Measurements from ENCODE around the gene PDZD7.

Gene PDZD7

DNA sequence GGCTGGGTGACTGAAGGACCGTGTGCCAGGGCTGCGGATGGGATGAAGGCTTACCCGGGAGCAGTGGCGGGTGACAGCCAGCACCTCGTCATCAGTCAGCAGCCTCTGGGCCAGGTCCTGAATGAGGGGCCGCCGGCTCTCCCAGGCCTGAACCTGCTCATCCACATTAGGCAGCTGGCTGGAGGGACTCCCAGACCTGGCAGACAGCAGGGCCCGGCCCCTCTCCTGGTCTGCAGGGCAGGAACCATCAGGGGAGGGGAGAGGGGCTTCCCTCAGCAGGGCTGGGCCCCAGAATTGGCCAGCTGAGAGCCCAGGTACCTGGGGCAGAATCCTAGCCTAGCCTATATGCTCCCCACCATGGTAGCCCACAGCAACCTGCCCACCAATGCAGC is 15.4 kb downstream of the PDZD7 start:
- no peak overlapping the region for H3K9ac ChIP-seq (ENCODE audit: low read length)

DNA sequence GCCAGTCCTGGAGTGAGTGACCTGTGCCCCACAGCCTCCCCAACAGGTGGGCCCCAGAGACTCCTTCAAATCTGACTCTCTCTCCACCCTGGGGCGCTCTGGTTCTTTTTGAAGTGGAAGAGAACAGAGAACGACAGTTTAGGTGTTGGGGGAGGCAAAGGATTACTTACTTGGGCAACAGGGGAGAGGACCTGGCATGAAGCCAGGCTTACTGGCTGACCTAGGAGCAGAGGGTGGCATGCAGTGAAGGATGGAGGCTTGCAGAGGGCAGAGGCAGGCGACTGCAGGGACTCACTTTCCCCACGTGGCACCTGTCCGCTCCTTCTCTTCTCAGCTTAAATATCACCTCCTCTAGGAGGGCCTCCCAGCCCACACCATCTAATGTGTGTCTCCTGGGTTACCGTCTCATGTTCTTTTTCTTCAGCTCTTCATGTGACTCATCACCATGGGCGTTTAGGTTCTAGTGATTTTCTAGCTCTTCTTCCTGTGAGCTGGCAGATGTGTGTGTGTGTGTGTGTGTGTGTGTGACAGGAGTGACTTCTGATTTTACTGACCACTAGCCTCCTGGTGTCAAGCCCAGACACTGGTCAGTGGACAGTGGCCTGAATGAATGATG is 15.9 kb downstream of the PDZD7 start:
- Histone ChIP-seq H3K27me3 (ENCODE audit: control insufficient read depth, insufficient read depth, low read length) (peaks cover 45% of the 10 kb centered on the region), H3K36me3 (ENCODE audit: control insufficient read depth, insufficient read depth, low read length) (no peaks in the 10 kb centered on the region), H3K27ac (ENCODE audit: low read depth, low read length) (no peak overlapping the region), H3K9ac (ENCODE audit: low read length) (no peak overlapping the region), H3K4me1 (ENCODE audit: control insufficient read depth, insufficient read depth, low read length) (peaks cover 24% of the 10 kb centered on the region), H3K9me3 (ENCODE audit: control insufficient read depth, insufficient read depth, low read depth, low read length) (no peaks in the 10 kb centered on the region), H3K4me3 (ENCODE audit: low read depth, low read length) (no peak overlapping the region)

More for the DNA sequence above, 15.4 kb downstream of the PDZD7 start:
- no peak overlapping the region for H3K4me3 ChIP-seq (ENCODE audit: low read depth, low read length)
- H3K9me3 ChIP-seq (ENCODE audit: control insufficient read depth, insufficient read depth, low read depth, low read length), result no peaks in the 10 kb centered on the region
- peaks cover 45% of the 10 kb centered on the region for H3K27me3 ChIP-seq (ENCODE audit: control insufficient read depth, insufficient read depth, low read length)
- no peak overlapping the region for H3K27ac ChIP-seq (ENCODE audit: low read depth, low read length)
- H3K4me1 ChIP-seq (ENCODE audit: control insufficient read depth, insufficient read depth, low read length), result peaks cover 24% of the 10 kb centered on the region
- no peaks in the 10 kb centered on the region for H3K36me3 ChIP-seq (ENCODE audit: control insufficient read depth, insufficient read depth, low read length)

DNA sequence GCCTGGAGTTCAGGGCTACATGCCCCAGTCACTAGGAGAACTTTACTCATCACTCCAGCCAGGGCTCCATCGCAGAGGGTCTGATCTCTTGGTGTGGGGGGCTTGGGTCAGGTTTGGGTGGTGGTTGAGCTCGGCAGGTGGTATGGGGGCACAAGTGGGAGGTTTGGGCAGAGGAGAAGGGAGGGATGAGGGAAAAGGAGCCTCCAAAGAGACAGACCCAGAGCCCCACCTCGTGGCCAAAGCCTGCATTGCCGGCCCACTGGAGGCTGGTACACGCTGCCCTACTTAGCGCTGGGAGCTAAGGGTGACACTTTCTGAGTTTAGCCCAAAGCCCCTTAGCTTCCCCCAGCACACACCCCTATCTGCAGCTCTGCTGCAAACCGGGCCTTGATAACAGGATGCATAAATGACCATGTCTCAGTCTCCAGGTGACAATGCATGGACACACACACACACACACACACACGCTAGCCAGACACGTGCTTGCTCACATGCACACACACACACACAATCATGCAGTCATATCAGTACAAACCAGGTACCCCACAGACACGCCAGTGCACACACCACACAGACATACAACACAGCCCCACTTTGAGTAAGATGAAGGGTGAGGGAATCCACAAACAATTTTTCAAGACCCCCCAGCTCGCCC is 16.6 kb downstream of the PDZD7 start:
- no peaks in the 10 kb centered on the region for H3K9me3 ChIP-seq (ENCODE audit: control insufficient read depth, insufficient read depth, low read depth, low read length)
- no peaks in the 10 kb centered on the region for H3K36me3 ChIP-seq (ENCODE audit: control insufficient read depth, insufficient read depth, low read length)
- H3K27ac ChIP-seq (ENCODE audit: low read depth, low read length), result no peak overlapping the region
- peaks cover 45% of the 10 kb centered on the region for H3K27me3 ChIP-seq (ENCODE audit: control insufficient read depth, insufficient read depth, low read length)
- H3K4me1 ChIP-seq (ENCODE audit: control insufficient read depth, insufficient read depth, low read length), result peaks cover 24% of the 10 kb centered on the region
- no peak overlapping the region for H3K9ac ChIP-seq (ENCODE audit: low read length)
- H3K4me3 ChIP-seq (ENCODE audit: low read depth, low read length), result no peak overlapping the region

- no peak overlapping the region for H3K27ac ChIP-seq (ENCODE audit: low read depth, low read length)
- no peaks in the 10 kb centered on the region for H3K9me3 ChIP-seq (ENCODE audit: control insufficient read depth, insufficient read depth, low read depth, low read length)
- no peak overlapping the region for H3K4me3 ChIP-seq (ENCODE audit: low read depth, low read length)
- peaks cover 35% of the 10 kb centered on the region for H3K27me3 ChIP-seq (ENCODE audit: control insufficient read depth, insufficient read depth, low read length)
- H3K36me3 ChIP-seq (ENCODE audit: control insufficient read depth, insufficient read depth, low read length), result no peaks in the 10 kb centered on the region
- H3K4me1 ChIP-seq (ENCODE audit: control insufficient read depth, insufficient read depth, low read length), result peaks cover 22% of the 10 kb centered on the region
- H3K9ac ChIP-seq (ENCODE audit: low read length), result no peak overlapping the region
Measured at GRCh38 chr10:101013365-101013825, 17.5 kb downstream of the PDZD7 start.

- H3K9me3 ChIP-seq (ENCODE audit: control insufficient read depth, insufficient read depth, low read depth, low read length), result no peaks in the 10 kb centered on the region
- H3K4me3 ChIP-seq (ENCODE audit: low read depth, low read length), result no peak overlapping the region
- H3K27me3 ChIP-seq (ENCODE audit: control insufficient read depth, insufficient read depth, low read length), result peaks cover 29% of the 10 kb centered on the region
- H3K27ac ChIP-seq (ENCODE audit: low read depth, low read length), result no peak overlapping the region
- no peaks in the 10 kb centered on the region for H3K36me3 ChIP-seq (ENCODE audit: control insufficient read depth, insufficient read depth, low read length)
- H3K4me1 ChIP-seq (ENCODE audit: control insufficient read depth, insufficient read depth, low read length), result peaks cover 25% of the 10 kb centered on the region
- H3K9ac ChIP-seq (ENCODE audit: low read length), result no peak overlapping the region
Measured at GRCh38 chr10:101012525-101013364, 18.2 kb downstream of the PDZD7 start.

DNA sequence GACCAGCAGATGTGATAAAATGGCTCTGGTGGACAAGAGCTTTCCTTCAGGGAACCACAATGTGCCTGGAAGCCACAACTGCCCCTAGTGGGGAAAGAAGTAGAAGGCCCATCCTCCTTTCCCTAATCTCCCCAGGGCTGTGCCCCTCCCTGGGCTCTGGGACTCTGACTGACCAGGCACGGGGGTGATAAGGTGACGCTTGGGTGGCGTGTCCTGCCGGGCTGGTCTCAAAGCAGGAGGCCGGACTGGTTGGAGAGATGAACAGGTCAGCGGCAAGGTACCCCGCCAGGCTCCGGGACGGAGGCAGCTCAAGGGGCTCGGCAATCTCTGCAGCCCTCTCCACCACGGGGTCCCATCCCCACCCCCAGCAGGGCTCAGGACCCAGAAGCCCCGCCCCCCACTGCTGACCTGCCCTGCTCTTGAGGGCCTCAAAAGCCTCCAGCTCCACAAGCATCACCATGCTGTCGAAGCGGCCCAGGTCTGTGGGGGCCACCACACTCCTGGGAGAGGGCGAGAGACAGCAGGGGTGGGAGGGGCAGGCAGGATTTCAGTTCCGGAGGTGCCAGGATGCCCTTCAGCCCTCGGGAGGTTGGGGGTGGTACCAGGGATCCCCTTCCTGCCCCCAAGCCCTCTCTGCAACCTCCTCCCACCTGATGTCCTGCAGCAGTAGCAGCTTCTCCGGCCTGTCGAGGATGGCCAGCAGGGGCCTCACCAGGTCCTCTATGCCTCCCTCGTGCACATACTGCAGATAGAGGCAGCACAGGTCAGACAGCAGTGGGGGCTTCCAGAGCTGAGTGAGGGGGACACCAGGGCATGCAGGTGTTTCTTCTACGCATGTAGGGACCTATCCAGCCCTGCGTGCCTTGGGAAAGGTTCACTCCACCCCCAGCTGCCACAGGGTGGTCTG is 19.2 kb downstream of the PDZD7 start:
- peaks cover 25% of the 10 kb centered on the region for H3K4me1 ChIP-seq (ENCODE audit: control insufficient read depth, insufficient read depth, low read length)
- peaks cover 19% of the 10 kb centered on the region for H3K27me3 ChIP-seq (ENCODE audit: control insufficient read depth, insufficient read depth, low read length)
- no peak overlapping the region for H3K9ac ChIP-seq (ENCODE audit: low read length)
- H3K4me3 ChIP-seq (ENCODE audit: low read depth, low read length), result no peak overlapping the region
- H3K27ac ChIP-seq (ENCODE audit: low read depth, low read length), result no peak overlapping the region
- H3K36me3 ChIP-seq (ENCODE audit: control insufficient read depth, insufficient read depth, low read length), result peaks cover 8% of the 10 kb centered on the region
- H3K9me3 ChIP-seq (ENCODE audit: control insufficient read depth, insufficient read depth, low read depth, low read length), result no peaks in the 10 kb centered on the region

DNA sequence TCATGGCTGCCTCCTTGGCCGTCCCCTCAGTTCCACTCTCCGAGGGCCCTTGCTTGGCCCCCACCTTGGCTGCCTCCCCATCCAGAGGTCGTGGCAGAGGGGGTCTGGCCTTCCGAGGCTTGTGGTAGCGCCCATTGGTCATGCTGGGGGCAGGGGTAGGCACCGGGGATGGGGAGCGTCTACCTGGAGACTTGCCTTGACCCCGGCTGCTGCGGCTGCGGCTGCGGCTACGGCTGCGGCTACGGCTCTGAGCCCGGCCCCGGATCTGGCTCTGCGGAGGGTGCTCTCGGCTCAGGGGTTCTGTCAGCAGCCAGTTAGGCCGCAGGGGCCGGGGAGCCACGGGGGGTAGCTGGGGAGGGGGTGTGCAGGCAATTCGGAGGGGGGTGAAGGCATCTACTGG is 20.6 kb downstream of the PDZD7 start:
- H3K4me1 ChIP-seq (ENCODE audit: control insufficient read depth, insufficient read depth, low read length), result peaks cover 22% of the 10 kb centered on the region
- H3K27me3 ChIP-seq (ENCODE audit: control insufficient read depth, insufficient read depth, low read length), result peaks cover 8% of the 10 kb centered on the region; the same call in 1 of the 2 replicates
- peaks cover 20% of the 10 kb centered on the region for H3K36me3 ChIP-seq (ENCODE audit: control insufficient read depth, insufficient read depth, low read length)
- H3K9me3 ChIP-seq (ENCODE audit: control insufficient read depth, insufficient read depth, low read depth, low read length), result no peaks in the 10 kb centered on the region
- no peak overlapping the region for H3K9ac ChIP-seq (ENCODE audit: low read length)
- H3K4me3 ChIP-seq (ENCODE audit: low read depth, low read length), result no peak overlapping the region
- no peak overlapping the region for H3K27ac ChIP-seq (ENCODE audit: low read depth, low read length)

- peaks cover 22% of the 10 kb centered on the region for H3K4me1 ChIP-seq (ENCODE audit: control insufficient read depth, insufficient read depth, low read length)
- H3K27ac ChIP-seq (ENCODE audit: low read depth, low read length), result no peak overlapping the region
Measured at GRCh38 chr10:101008823-101009423, 22.0 kb downstream of the PDZD7 start.

GRCh38 chr10:101007915-101008822 is 22.8 kb downstream of the PDZD7 start:
- Histone ChIP-seq H3K36me3 (ENCODE audit: control insufficient read depth, insufficient read depth, low read length) (peaks cover 40% of the 10 kb centered on the region), H3K4me3 (ENCODE audit: low read depth, low read length) (no peak overlapping the region), H3K4me1 (ENCODE audit: control insufficient read depth, insufficient read depth, low read length) (peaks cover 19% of the 10 kb centered on the region), H3K27ac (ENCODE audit: low read depth, low read length) (no peak overlapping the region), H3K9ac (ENCODE audit: low read length) (no peak overlapping the region), H3K9me3 (ENCODE audit: control insufficient read depth, insufficient read depth, low read depth, low read length) (no peaks in the 10 kb centered on the region), H3K27me3 (ENCODE audit: control insufficient read depth, insufficient read depth, low read length) (no peaks in the 10 kb centered on the region)

More at GRCh38 chr10:101008823-101009423, 22.0 kb downstream of the PDZD7 start:
- Histone ChIP-seq H3K4me3 (ENCODE audit: low read depth, low read length) (no peak overlapping the region), H3K36me3 (ENCODE audit: control insufficient read depth, insufficient read depth, low read length) (peaks cover 33% of the 10 kb centered on the region), H3K27me3 (ENCODE audit: control insufficient read depth, insufficient read depth, low read length) (no peaks in the 10 kb centered on the region), H3K9ac (ENCODE audit: low read length) (no peak overlapping the region), H3K9me3 (ENCODE audit: control insufficient read depth, insufficient read depth, low read depth, low read length) (no peaks in the 10 kb centered on the region)

Data from HUES6 (cell line).